H1 (cell line): ENCODE results near the gene NXPE1. TPM values are rescaled to one million over a fixed set of nuclear protein-coding genes. Genes with fewer than 3 reads are reported as not detected.

ENCODE experiments used
- CBX5 ChIP-seq: fragments of 300-800, 300-1000 bp; sonication (generic); IDR thresholded peaks from 2 replicates; pipeline ENCODE4 v1.7.1; 2016; ENCODE audit warnings: antibody characterized with exemption, low read length, low read depth
- SIN3A ChIP-seq, 2 experiments: IDR thresholded peaks in 1 of 2; conservative IDR thresholded peaks in 1 of 2; 2 replicates each; pipeline ENCODE4 v1.6.1; 2011 to 2012; ENCODE audit warnings: low read length in 2 of 2, improper control_type of control experiment in 1 of 2, low read depth in 1 of 2, mild to moderate bottlenecking in 1 of 2
- SP1 ChIP-seq: IDR thresholded peaks from 2 replicates; pipeline ENCODE4 v1.6.1; 2011; ENCODE audit warnings: low read depth, low read length
- polyA plus RNA-seq, 7 experiments: library from polyadenylated mRNA; depleted of rRNA in 3 of 7; stranded (reverse) in 5 of 7; unstranded in 2 of 7; fragments of >200 nt in 5 of 7; fragments of 200-250 nt in 2 of 7; gene quantifications; 1 replicate in 5 of 7; 2 replicates in 1 of 7; 4 replicates in 1 of 7; pipeline versions ENCODE4 v1.2.1 to v1.2.3, GENCODE V29; 2011 to 2013; ENCODE audit warnings: missing spikeins in 2 of 7, mixed read lengths in 2 of 7
- total RNA-seq: library from RNA; stranded (reverse); fragmentation: NEBNext Ultra II Directional; extraction: Animal tissue kit (Norgen Biotek cat#: 25700); gene quantifications from 2 replicates; pipeline ENCODE4 v1.2.1, GENCODE V29; 2021

NXPE1 gene
- total and polyA plus RNA-seq, 2 of the 8 experiments (the other 6 are each of a cell fraction or from before 2014, with no cell fraction given), result not detected

DNA sequence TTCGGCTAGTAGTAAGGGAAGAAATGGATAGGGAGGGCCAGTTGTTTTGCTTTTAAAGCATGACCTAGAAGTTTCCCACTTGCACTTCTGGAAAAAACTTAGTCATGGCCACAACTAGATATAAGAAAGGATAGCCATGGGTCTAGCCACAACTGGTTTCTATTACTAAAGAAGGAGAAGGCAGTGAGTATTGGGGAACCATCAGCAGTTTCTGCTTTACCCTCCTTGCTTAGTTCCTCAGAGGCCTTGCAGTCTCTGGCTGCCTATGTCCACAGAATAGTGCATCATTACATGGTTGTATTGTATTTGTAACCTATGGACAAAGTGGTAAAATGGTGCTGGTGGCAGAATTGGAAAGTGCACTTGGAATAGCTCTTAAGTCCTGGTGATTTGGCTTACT is 35.6 kb downstream of the NXPE1 start (continued):
- TF ChIP-seq CBX5 (no peak), SP1 (no peak), SIN3A (conservative IDR thresholded peaks at IDR 0.05 in 1 of 2, IDR thresholded peaks at IDR 0.05 in 1 of 2; ENCODE audit: low read depth in 1 of 2, low read length in 2 of 2) (no peak)
